ENCODE measurements around the gene NSMF. TPM values are rescaled to one million over a fixed set of nuclear protein-coding genes. Genes with fewer than 3 reads are reported as not detected.

Gene NSMF
- polyA plus RNA-seq, 1 of the 3 experiments (the other 2 are of a cell fraction): 58.8 TPM

- Histone ChIP-seq H4K20me1 (ENCODE audit: insufficient read depth) (peaks cover 12% of the 10 kb centered on the region), H3K79me2 (ENCODE audit: insufficient read depth) (peaks cover 10% of the 10 kb centered on the region; the same call in 1 of the 2 replicates), H3K9me2 (no peaks in the 10 kb centered on the region), H3K4me3 (ENCODE audit: low read depth in 2 of 2, low read length in 1 of 2) (no peak overlapping the region), H2AFZ (ENCODE audit: low read depth) (no peak overlapping the region), H3K4me2 (no peak overlapping the region), H3K27ac (ENCODE audit: low read depth in 2 of 2, low read length in 1 of 2) (no peak overlapping the region), H3K9ac (no peak overlapping the region), H3K4me1 (ENCODE audit: control insufficient read depth in 1 of 2, insufficient read depth in 2 of 2, low read depth in 1 of 2, low read length in 1 of 2) (peaks cover 13 to 21% of the 10 kb centered on the region in 2 experiments; a peak in 3 of 4 replicates), H3K36me3 (replicated peaks in 1 of 2; ENCODE audit: control insufficient read depth in 1 of 2, insufficient read depth in 2 of 2, low read length in 1 of 2) (peaks cover 0 to 4% of the 10 kb centered on the region in 2 experiments), H3F3A (replicated peaks; ENCODE audit: insufficient read depth) (no peaks in the 10 kb centered on the region), H3K9me3 (no peaks in the 10 kb centered on the region), H3K27me3 (ENCODE audit: insufficient read depth) (no peaks in the 10 kb centered on the region)
- ChIA-PET CTCF (no interaction called here), POLR2A (no interaction called here)
- DNase-seq: no peak
- TF ChIP-seq GABPA (IDR thresholded peaks at IDR 0.05; ENCODE audit: low read depth) (no peak), RFX5 (IDR thresholded peaks at IDR 0.05; ENCODE audit: low read length) (no peak), MEF2A (IDR thresholded peaks at IDR 0.05; ENCODE audit: borderline replicate concordance, low read depth) (no peak), EP300 (IDR thresholded peaks at IDR 0.05; ENCODE audit: borderline replicate concordance in 1 of 2, low read depth in 1 of 2, low read length in 1 of 2) (no peak), NFIC (IDR thresholded peaks at IDR 0.05; ENCODE audit: borderline replicate concordance) (no peak), POLR2AphosphoS5 (IDR thresholded peaks at IDR 0.05; ENCODE audit: low read depth, low read length) (no peak), JUND (IDR thresholded peaks at IDR 0.05) (no peak), YY1 (IDR thresholded peaks at IDR 0.05; ENCODE audit: low read depth) (no peak), RAD21 (IDR thresholded peaks at IDR 0.05; ENCODE audit: low read length) (no peak), ZBTB33 (IDR thresholded peaks at IDR 0.05; ENCODE audit: borderline replicate concordance, low read depth) (no peak), MAX (IDR thresholded peaks at IDR 0.05; ENCODE audit: low read depth) (no peak), TAF1 (IDR thresholded peaks at IDR 0.05; ENCODE audit: borderline replicate concordance, low read depth, low read length) (no peak), PBX3 (IDR thresholded peaks at IDR 0.05) (no peak), SMC3 (IDR thresholded peaks at IDR 0.05; ENCODE audit: low read depth, low read length) (no peak), GATA2 (CRISPR knock-in tag; IDR thresholded peaks at IDR 0.05) (no peak), FOSL2 (IDR thresholded peaks at IDR 0.05; ENCODE audit: borderline replicate concordance, low read depth) (no peak), FOXJ3 (CRISPR knock-in tag; IDR thresholded peaks at IDR 0.05) (no peak), REST (IDR thresholded peaks at IDR 0.05; ENCODE audit: low read depth, low read length) (no peak), RXRA (IDR thresholded peaks at IDR 0.05; ENCODE audit: borderline replicate concordance, low read depth) (no peak)
- WGBS (ENCODE audit: low lambda C conversion rate): 95% methylated on average over 23 of the region's 52 CpGs
These were observed 2.7 kb upstream of the NSMF start for GRCh38 chr9:137461663-137462395.
